Transverse colon (tissue), 4 donors: Measurements from ENCODE around the gene ABCC11. TPM values are rescaled to one million over a fixed set of nuclear protein-coding genes. Genes with fewer than 3 reads are reported as not detected.

ENCODE experiments used
- DNase-seq: peaks from one replicate; pipeline ENCODE4 v3.0.0-alpha.2; 2019
- H3K27ac ChIP-seq, 4 donors: fragments of 200-600 bp; sonication (generic); 2 replicates each; pipeline ENCODE4 v1.5.1; 2016 to 2018; ENCODE audit warnings: inconsistent platforms in 4 of 4
- H3K27me3 ChIP-seq: fragments of 200-600 bp; sonication (generic); 2 replicates; pipeline ENCODE4 v1.5.1; 2017; ENCODE audit warnings: inconsistent platforms
- H3K36me3 ChIP-seq, 4 donors: fragments of 200-600 bp; sonication (generic); 2 replicates each; pipeline ENCODE4 v1.5.1; 2017 to 2019; ENCODE audit warnings: inconsistent platforms in 4 of 4
- H3K4me1 ChIP-seq, 4 donors: fragments of 200-600 bp; sonication (generic); 2 replicates each; pipeline ENCODE4 v1.5.1; 2017 to 2020; ENCODE audit warnings: inconsistent platforms in 4 of 4
- H3K4me3 ChIP-seq, 4 donors: fragments of 200-600 bp; sonication (generic); 1 replicate in 1 of 4; 2 replicates in 3 of 4; pipeline versions ENCODE4 v1.5.1 to v1.6.1; 2017 to 2019; ENCODE audit warnings: inconsistent platforms in 4 of 4
- H3K9me3 ChIP-seq, 2 donors: fragments of 200-600 bp; sonication (generic); 2 replicates each; pipeline ENCODE4 v1.5.1; 2017 to 2019; ENCODE audit warnings: inconsistent platforms in 2 of 2
- CTCF ChIP-seq, 5 experiments: fragments of 200-600 bp in 3 of 5; fragments of 450-650 bp in 2 of 5; sonication (generic) in 3 of 5; IDR thresholded peaks; 1 replicate in 2 of 5; 2 replicates in 3 of 5; pipeline ENCODE4 v1.5.1; 2016 to 2017; ENCODE audit warnings: antibody characterized with exemption in 5 of 5, inconsistent platforms in 3 of 5, mild to moderate bottlenecking in 2 of 5, moderate library complexity in 1 of 5
- EP300 ChIP-seq: sonication (generic); formaldehyde crosslinking; IDR thresholded peaks from one replicate; pipeline ENCODE4 v1.6.1; 2017; ENCODE audit warnings: antibody characterized with exemption, low read depth
- POLR2A ChIP-seq: fragments of 450-650 bp; IDR thresholded peaks from one replicate; pipeline ENCODE4 v1.6.1; 2016; ENCODE audit warnings: antibody characterized with exemption, mild to moderate bottlenecking, moderate library complexity
- POLR2AphosphoS5 ChIP-seq, 3 donors: sonication (generic); formaldehyde crosslinking; IDR thresholded peaks; one replicate each; pipeline ENCODE4 v1.6.1; 2016; ENCODE audit warnings: antibody characterized with exemption in 3 of 3
- WGBS, 2 donors: methylation state at CpG; one replicate each; pipeline ENCODE4 v1.1.5; 2018; ENCODE audit warnings: low coverage in 1 of 2; 5-methylcytosine and 5-hydroxymethylcytosine counted together
- in situ Hi-C, 4 donors: fragments of 200-750 bp; cut with MboI; loops; one replicate each; pipeline versions ENCODE4 v1.15.0 to v1.15.1; 2017; ENCODE audit warnings: low sequenced_read_pairs in 3 of 4, low pct_ligation_motif_present in 1 of 4, low pct_unique_long_range_greater_than_20kb in 1 of 4
- intact Hi-C: fragments of 100-400 bp; cut with DNase I; formaldehyde crosslinking; loops from one replicate; pipeline ENCODE4 v1.15.1; 2023; ENCODE audit warnings: low total_unique reads
- total RNA-seq, 4 donors: library from RNA; depleted of rRNA; stranded (reverse); fragments of >200 nt; gene quantifications; one replicate each; pipeline ENCODE4 v1.1.0, GENCODE V29; 2016

ABCC11 gene
- total RNA-seq, 4 donors from 2014 or later: 0.16 to 10.7 (median 0.27) TPM; not detected in 1

- in situ Hi-C loops (no loop called here), intact Hi-C loops (no loop called here)
- peaks cover 0 to 20% (median 13%) of the 10 kb centered on the region in 4 donors for H3K4me1 ChIP-seq
- no peak for DNase-seq
- H3K4me3 ChIP-seq: no peak overlapping the region
- 37 to 48% methylated on average over 4 of the region's 4 CpGs for WGBS, 2 donors
- TF ChIP-seq EP300: no peak
- peak in 1 of 3 donors; percentile 14 for TF ChIP-seq POLR2AphosphoS5 (IDR thresholded peaks at IDR 0.05)
- no peaks in the 10 kb centered on the region for H3K9me3 ChIP-seq
- no peaks in the 10 kb centered on the region for H3K27me3 ChIP-seq
- H3K27ac ChIP-seq: peak overlapping the region; percentile 1 to 37 (median 17)
- peaks cover 0 to 11% (median 1%) of the 10 kb centered on the region in 4 donors for H3K36me3 ChIP-seq
Observed at GRCh38 chr16:48276102-48276501, 28.8 kb upstream of the ABCC11 start.

DNA sequence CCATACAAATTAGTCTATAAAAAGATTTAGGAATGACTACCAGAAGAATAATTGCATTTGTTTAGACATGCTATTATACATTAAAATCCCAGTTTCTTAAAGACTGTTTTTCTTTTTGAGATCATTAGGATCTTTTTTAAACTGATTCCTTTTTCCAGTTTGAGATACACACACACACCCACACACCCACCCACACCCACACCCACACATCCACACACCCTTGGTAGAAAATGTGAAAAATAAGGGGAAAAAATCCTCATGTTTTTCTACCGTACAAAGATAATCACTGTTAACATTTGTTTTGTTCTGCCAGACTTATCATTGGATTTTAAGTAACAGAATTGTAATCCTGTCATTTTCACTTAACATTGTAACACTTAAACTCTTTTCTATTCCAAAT lies 27.1 kb upstream of the ABCC11 start:
- WGBS, 2 donors: 95 to 100% methylated on average over 1 of the region's 1 CpG
- no peak for TF ChIP-seq POLR2AphosphoS5 (IDR thresholded peaks at IDR 0.05)
- TF ChIP-seq POLR2A: no peak
- no peak for TF ChIP-seq CTCF (IDR thresholded peaks at IDR 0.05)
- no peak for TF ChIP-seq EP300
- intact Hi-C loops (no loop called here), in situ Hi-C loops (no loop called here)
- Histone ChIP-seq H3K4me3 (no peak overlapping the region), H3K9me3 (no peaks in the 10 kb centered on the region), H3K4me1 (peaks cover 0 to 19% (median 13%) of the 10 kb centered on the region in 4 donors), H3K27me3 (no peaks in the 10 kb centered on the region), H3K27ac (no peak overlapping the region), H3K36me3 (peaks cover 0 to 27% (median 7%) of the 10 kb centered on the region in 4 donors)
- DNase-seq: no peak

- no peak for DNase-seq
- Histone ChIP-seq H3K27me3 (no peaks in the 10 kb centered on the region), H3K27ac (no peak overlapping the region), H3K9me3 (no peaks in the 10 kb centered on the region), H3K4me1 (peaks cover 0 to 15% (median 13%) of the 10 kb centered on the region in 4 donors), H3K4me3 (no peak overlapping the region), H3K36me3 (peaks cover 0 to 26% (median 6%) of the 10 kb centered on the region in 4 donors)
- intact Hi-C loops (no loop called here), in situ Hi-C loops (no loop called here)
- WGBS, 2 donors: 81 to 87% methylated on average over 6 to 8 of the region's 8 CpGs
- TF ChIP-seq POLR2AphosphoS5 (IDR thresholded peaks at IDR 0.05): no peak
- no peak for TF ChIP-seq CTCF (IDR thresholded peaks at IDR 0.05)
- no peak for TF ChIP-seq POLR2A
- no peak for TF ChIP-seq EP300
Observed at GRCh38 chr16:48272837-48273421, 25.6 kb upstream of the ABCC11 start.

GRCh38 chr16:48271728-48272127 lies 24.4 kb upstream of the ABCC11 start:
- no peaks in the 10 kb centered on the region for H3K9me3 ChIP-seq
- peaks cover 0 to 14% (median 11%) of the 10 kb centered on the region in 4 donors for H3K4me1 ChIP-seq
- H3K27ac ChIP-seq: no peak overlapping the region
- H3K4me3 ChIP-seq: no peak overlapping the region
- no peaks in the 10 kb centered on the region for H3K27me3 ChIP-seq
- 76 to 77% methylated on average over 5 of the region's 5 CpGs for WGBS, 2 donors
- DNase-seq: no peak
- peaks cover 0 to 22% (median 6%) of the 10 kb centered on the region in 4 donors for H3K36me3 ChIP-seq
- in situ Hi-C loops: no loop called here
- no peak for TF ChIP-seq CTCF (IDR thresholded peaks at IDR 0.05)
- TF ChIP-seq POLR2AphosphoS5 (IDR thresholded peaks at IDR 0.05): no peak
- TF ChIP-seq POLR2A: no peak
- TF ChIP-seq EP300: no peak
- intact Hi-C loops: no loop called here

DNA sequence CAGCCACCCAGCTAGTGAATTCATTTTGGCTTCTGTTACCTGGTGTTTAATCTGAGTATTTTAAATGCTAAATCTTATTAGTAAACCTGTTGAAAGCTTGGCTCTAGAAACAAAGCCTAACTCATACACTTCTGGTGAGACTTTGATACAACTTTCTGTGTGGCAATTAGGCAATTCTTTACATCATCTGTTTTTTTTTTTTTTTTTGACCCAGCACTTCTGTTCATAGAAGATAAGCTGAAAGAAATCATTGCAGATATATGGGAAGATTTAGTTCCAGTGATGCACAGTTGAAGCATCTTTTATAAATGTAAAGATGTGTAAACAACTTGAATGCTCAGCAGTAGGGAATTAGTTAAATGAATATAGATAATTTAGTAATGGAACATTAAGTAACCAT lies 21.7 kb upstream of the ABCC11 start:
- Histone ChIP-seq H3K9me3 (no peaks in the 10 kb centered on the region), H3K27me3 (no peaks in the 10 kb centered on the region), H3K4me1 (no peaks in the 10 kb centered on the region), H3K36me3 (peaks cover 0 to 35% (median 11%) of the 10 kb centered on the region in 4 donors), H3K4me3 (no peak overlapping the region), H3K27ac (no peak overlapping the region)
- in situ Hi-C loops: no loop called here
- DNase-seq: no peak
- intact Hi-C loops: no loop called here
- TF ChIP-seq EP300 (no peak), POLR2A (no peak), POLR2AphosphoS5 (IDR thresholded peaks at IDR 0.05) (no peak), CTCF (IDR thresholded peaks at IDR 0.05) (no peak)
